Spleen (tissue), 7 donors: ENCODE measurements around the gene NME3.

Source experiments
- POLR2AphosphoS5 ChIP-seq, 3 donors: sonication (generic); formaldehyde crosslinking; IDR thresholded peaks; one replicate each; pipeline ENCODE4 v1.5.1; 2017; ENCODE audit warnings: antibody characterized with exemption in 3 of 3
- TF ChIP-seq, protein P1 (sequence below), 11 experiments: fragments of 200-600 bp in 7 of 11; fragments of 450-650 bp in 4 of 11; sonication (generic) in 4 of 11; IDR thresholded peaks in 8 of 11; conservative IDR thresholded peaks in 3 of 11; 1 replicate in 7 of 11; 2 replicates in 4 of 11; pipeline versions ENCODE4 v1.4.0 to v1.8.0; 2016 to 2021; ENCODE audit warnings: antibody characterized with exemption in 11 of 11, inconsistent platforms in 4 of 11, mild to moderate bottlenecking in 1 of 11
- donor health status: DM: no; HTN: no; CAD: no; lungs with moderate emphysema.
- donor health status: DM: no; HTN: no; CAD: no.
- donor health status: DM: no; HTN: no; CAD: no.

- TF ChIP-seq, protein P1, sequence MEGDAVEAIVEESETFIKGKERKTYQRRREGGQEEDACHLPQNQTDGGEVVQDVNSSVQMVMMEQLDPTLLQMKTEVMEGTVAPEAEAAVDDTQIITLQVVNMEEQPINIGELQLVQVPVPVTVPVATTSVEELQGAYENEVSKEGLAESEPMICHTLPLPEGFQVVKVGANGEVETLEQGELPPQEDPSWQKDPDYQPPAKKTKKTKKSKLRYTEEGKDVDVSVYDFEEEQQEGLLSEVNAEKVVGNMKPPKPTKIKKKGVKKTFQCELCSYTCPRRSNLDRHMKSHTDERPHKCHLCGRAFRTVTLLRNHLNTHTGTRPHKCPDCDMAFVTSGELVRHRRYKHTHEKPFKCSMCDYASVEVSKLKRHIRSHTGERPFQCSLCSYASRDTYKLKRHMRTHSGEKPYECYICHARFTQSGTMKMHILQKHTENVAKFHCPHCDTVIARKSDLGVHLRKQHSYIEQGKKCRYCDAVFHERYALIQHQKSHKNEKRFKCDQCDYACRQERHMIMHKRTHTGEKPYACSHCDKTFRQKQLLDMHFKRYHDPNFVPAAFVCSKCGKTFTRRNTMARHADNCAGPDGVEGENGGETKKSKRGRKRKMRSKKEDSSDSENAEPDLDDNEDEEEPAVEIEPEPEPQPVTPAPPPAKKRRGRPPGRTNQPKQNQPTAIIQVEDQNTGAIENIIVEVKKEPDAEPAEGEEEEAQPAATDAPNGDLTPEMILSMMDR (IDR thresholded peaks at IDR 0.05 in 8 of 11, conservative IDR thresholded peaks at IDR 0.05 in 3 of 11) = no peak
- no peak for TF ChIP-seq POLR2AphosphoS5 (IDR thresholded peaks at IDR 0.05)
Measured at GRCh38 chr16:1732071-1732470, 39.3 kb downstream of the NME3 start.
